Measurements from ENCODE around the gene PAPPA2. TPM values are rescaled to one million over a fixed set of nuclear protein-coding genes. Genes with fewer than 3 reads are reported as not detected.
"Not testable (repeated sequence)": the region's sequence is repeated elsewhere in the genome, so short reads cannot be mapped to it uniquely, and the experiment has no call there.

PAPPA2 gene
- total RNA-seq, 2 donors from 2014 or later, result 1.5 to 2.0 TPM

- ATAC-seq, result no peak
- DNase-seq, result no peak
- intact Hi-C loops (cut with DNase I, micrococcal nuclease), result no loop called here
Measured at GRCh38 chr1:176702901-176703300, 239.9 kb downstream of the PAPPA2 start.

GRCh38 chr1:176705585-176705984 is 242.6 kb downstream of the PAPPA2 start:
- DNase-seq (no peak), ATAC-seq (no peak)
- intact Hi-C loops (cut with DNase I, micrococcal nuclease), result no loop called here

DNA sequence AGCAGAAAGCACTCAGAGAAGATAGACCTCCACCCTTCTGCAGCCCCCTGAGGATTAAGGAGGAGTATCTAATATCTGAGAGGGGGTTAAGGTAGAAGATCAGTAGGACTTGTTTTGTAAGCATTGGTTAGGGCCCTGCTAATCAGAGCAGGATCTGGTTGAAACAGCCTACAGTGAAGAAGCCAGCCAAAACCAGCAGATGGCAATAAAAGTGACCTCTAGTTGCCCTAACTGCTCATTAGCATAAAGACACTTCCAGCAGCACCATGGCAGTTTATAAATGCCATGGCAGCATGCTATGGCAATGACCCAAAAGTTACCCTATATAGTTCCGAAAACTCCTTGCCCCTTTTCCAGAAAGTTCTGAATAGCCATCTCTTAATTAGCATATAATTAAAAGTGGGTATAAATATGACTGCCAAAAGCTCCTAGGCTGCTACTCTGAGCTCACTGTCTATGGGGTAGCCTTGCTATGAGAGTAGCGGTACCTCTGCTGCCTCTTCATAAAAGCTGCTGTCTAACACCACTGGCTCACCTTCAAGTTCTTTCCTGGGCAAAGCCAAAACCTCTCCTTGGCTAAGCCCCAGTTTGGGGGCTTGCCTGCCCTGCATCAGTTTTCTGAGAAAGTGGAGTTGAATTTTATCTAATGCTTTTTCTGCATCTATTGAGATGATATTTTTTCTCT is 254.2 kb downstream of the PAPPA2 start:
- intact Hi-C loops (cut with DNase I, micrococcal nuclease), result no loop called here
- no peak for DNase-seq
- no peak for ATAC-seq

- no peak for DNase-seq
- ATAC-seq, result no peak
- intact Hi-C loops (cut with DNase I, micrococcal nuclease), result no loop called here
Measured at GRCh38 chr1:176719447-176719846, 256.5 kb downstream of the PAPPA2 start.

DNA sequence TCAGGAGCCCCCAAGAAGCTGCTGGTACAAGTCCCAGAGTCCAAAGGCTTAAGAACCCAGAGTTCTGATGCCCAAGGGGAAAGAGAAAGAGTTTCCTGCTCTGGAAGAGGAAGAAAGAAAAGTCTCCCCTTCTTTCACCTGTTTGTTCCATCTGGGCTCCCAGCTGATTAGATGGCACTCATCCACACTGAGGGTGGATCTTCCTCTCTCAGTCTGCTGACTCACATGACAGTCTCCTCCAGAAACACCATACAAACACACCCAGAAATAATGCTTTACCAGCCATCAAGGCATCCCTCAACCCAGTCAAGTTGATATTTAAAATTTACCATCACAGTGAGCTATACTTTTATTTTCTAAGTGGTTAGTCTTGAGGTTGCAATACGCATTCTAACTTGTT is 257.9 kb downstream of the PAPPA2 start:
- intact Hi-C loops (cut with DNase I, micrococcal nuclease), result no loop called here
- ATAC-seq (no peak), DNase-seq (no peak)

GRCh38 chr1:176733661-176734060 is 270.7 kb downstream of the PAPPA2 start:
- DNase-seq, result no peak
- ATAC-seq, result no peak
- intact Hi-C loops (cut with DNase I, micrococcal nuclease), result no loop called here

- intact Hi-C loops (cut with DNase I, micrococcal nuclease), result no loop called here
- no peak for DNase-seq
- no peak for ATAC-seq
Measured at GRCh38 chr1:176735201-176735600, 272.2 kb downstream of the PAPPA2 start.

- ATAC-seq (no peak), DNase-seq (no peak)
- intact Hi-C loops (cut with DNase I, micrococcal nuclease), result no loop called here
Measured at GRCh38 chr1:176736015-176736414, 273.0 kb downstream of the PAPPA2 start.

GRCh38 chr1:176741181-176741580 is 278.2 kb downstream of the PAPPA2 start:
- intact Hi-C loops (cut with DNase I, micrococcal nuclease), result no loop called here
- ATAC-seq (no peak), DNase-seq (no peak)

- DNase-seq, result no peak
- no peak for ATAC-seq
- intact Hi-C loops (cut with DNase I, micrococcal nuclease), result no loop called here
Measured at GRCh38 chr1:176742322-176742721, 279.3 kb downstream of the PAPPA2 start.

GRCh38 chr1:176744142-176744541 is 281.2 kb downstream of the PAPPA2 start:
- intact Hi-C loops (cut with DNase I, micrococcal nuclease), result no loop called here
- ATAC-seq (no peak), DNase-seq (no peak)

GRCh38 chr1:176745945-176746344 is 283.0 kb downstream of the PAPPA2 start:
- intact Hi-C loops (cut with DNase I, micrococcal nuclease), result no loop called here
- no peak for DNase-seq
- ATAC-seq, result no peak

GRCh38 chr1:176752505-176752904 is 289.5 kb downstream of the PAPPA2 start:
- ATAC-seq (no peak), DNase-seq (no peak)
- intact Hi-C loops (cut with DNase I, micrococcal nuclease), result no loop called here

GRCh38 chr1:176754676-176755075 is 291.7 kb downstream of the PAPPA2 start:
- ATAC-seq (no peak), DNase-seq (no peak)
- intact Hi-C loops (cut with DNase I, micrococcal nuclease), result no loop called here

GRCh38 chr1:176756817-176757216 is 293.8 kb downstream of the PAPPA2 start:
- intact Hi-C loops (cut with DNase I, micrococcal nuclease); DNase-seq; ATAC-seq: not testable (repeated sequence)

- no peak for ATAC-seq
- intact Hi-C loops (cut with DNase I, micrococcal nuclease), result no loop called here
- no peak for DNase-seq
Measured at GRCh38 chr1:176765608-176766007, 302.6 kb downstream of the PAPPA2 start.

- no peak for ATAC-seq
Measured at GRCh38 chr1:176766779-176767178, 303.8 kb downstream of the PAPPA2 start.

GRCh38 chr1:176767714-176768136 is 304.8 kb downstream of the PAPPA2 start:
- intact Hi-C loops (cut with DNase I, micrococcal nuclease), result no loop called here
- DNase-seq (no peak), ATAC-seq (no peak)

More at GRCh38 chr1:176766779-176767178, 303.8 kb downstream of the PAPPA2 start:
- intact Hi-C loops (cut with DNase I, micrococcal nuclease), result no loop called here
- DNase-seq, result no peak

DNA sequence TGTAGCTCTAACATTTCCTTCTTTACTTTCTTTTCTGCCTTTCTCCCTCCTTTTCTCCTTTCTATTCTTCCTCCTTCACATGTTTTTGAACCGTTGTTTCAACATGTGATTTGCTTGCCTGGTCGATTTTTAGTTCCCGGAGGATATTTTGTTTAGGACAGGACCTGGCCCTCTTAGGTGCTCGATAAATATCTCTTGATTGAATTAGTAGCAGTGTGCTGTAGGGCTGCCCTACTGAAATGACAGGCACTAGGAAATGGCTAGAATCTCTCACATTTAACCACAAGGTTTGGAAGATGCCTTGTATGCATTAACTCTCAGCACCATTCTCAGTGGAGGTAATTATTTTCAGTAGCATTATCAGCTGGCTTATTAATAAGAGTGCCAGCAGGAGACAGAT is 305.6 kb downstream of the PAPPA2 start:
- no peak for ATAC-seq
- no peak for DNase-seq
- intact Hi-C loops (cut with DNase I, micrococcal nuclease), result no loop called here

- DNase-seq (no peak), ATAC-seq (no peak)
- intact Hi-C loops (cut with DNase I, micrococcal nuclease), result no loop called here
Measured at GRCh38 chr1:176770066-176770465, 307.1 kb downstream of the PAPPA2 start.

GRCh38 chr1:176773038-176773437 is 310.1 kb downstream of the PAPPA2 start:
- DNase-seq (no peak), ATAC-seq (no peak)
- intact Hi-C loops (cut with DNase I, micrococcal nuclease), result no loop called here
